Activated CD8-positive, alpha-beta T cell treated with anti-CD3 and anti-CD28 coated beads for 36 hours (primary cell): Measurements from ENCODE around the gene CCND2. TPM values are rescaled to one million over a fixed set of nuclear protein-coding genes. Genes with fewer than 3 reads are reported as not detected.

Experiments
- ATAC-seq: fragments of 200-7000 bp; cut with Tn5 transposase; one replicate; pipeline ENCODE4 v1.10.0; 2021; ENCODE audit warnings: mild to moderate bottlenecking, moderate library complexity
- CTCF ChIA-PET: fragments of 350-600 bp; sonication (Branson Sonifier 250); formaldehyde crosslinking; loops from one replicate; lab custom pipeline; 2021; ENCODE audit warnings: antibody characterized with exemption; lab: Charles Lee
- POLR2A ChIA-PET: fragments of 350-600 bp; sonication (Branson Sonifier 250); formaldehyde crosslinking; loops from one replicate; lab custom pipeline; 2021; ENCODE audit warnings: antibody characterized with exemption; lab: Charles Lee
- DNase-seq: peaks from one replicate; pipeline ENCODE4 v3.0.0-alpha.2; 2020
- H3K27ac Mint-ChIP-seq: one replicate; pipeline ENCODE4 v1.8.0; 2021; ENCODE audit warnings: mild to moderate bottlenecking, mixed read lengths
- H3K27me3 Mint-ChIP-seq: one replicate; pipeline ENCODE4 v1.8.0; 2021; ENCODE audit warnings: mixed read lengths
- H3K36me3 Mint-ChIP-seq: one replicate; pipeline ENCODE4 v1.8.0; 2021; ENCODE audit warnings: low read depth, mixed read lengths
- H3K4me1 Mint-ChIP-seq: one replicate; pipeline ENCODE4 v1.8.0; 2021; ENCODE audit warnings: low read depth, mixed read lengths
- H3K4me3 Mint-ChIP-seq: one replicate; pipeline ENCODE4 v1.8.0; 2021; ENCODE audit warnings: mild to moderate bottlenecking, moderate library complexity, mixed read lengths
- H3K9me3 Mint-ChIP-seq: one replicate; pipeline ENCODE4 v1.8.0; 2021; ENCODE audit warnings: mixed read lengths
- CTCF ChIP-seq: fragments of 200-600 bp; IDR thresholded peaks from one replicate; pipeline ENCODE4 v1.8.0; 2022; ENCODE audit warnings: antibody characterized with exemption, mild to moderate bottlenecking
- intact Hi-C: fragments of 100-400 bp; cut with micrococcal nuclease; formaldehyde crosslinking; loops from one replicate; pipeline ENCODE4 v1.10.0; 2022
- total RNA-seq, 2 experiments: library from RNA; stranded (reverse); gene quantifications; one replicate each; pipeline ENCODE4 v1.2.3, GENCODE V29; 2021

CCND2 gene
- total RNA-seq, 2 experiments from 2014 or later, result 617 to 639 TPM

DNA sequence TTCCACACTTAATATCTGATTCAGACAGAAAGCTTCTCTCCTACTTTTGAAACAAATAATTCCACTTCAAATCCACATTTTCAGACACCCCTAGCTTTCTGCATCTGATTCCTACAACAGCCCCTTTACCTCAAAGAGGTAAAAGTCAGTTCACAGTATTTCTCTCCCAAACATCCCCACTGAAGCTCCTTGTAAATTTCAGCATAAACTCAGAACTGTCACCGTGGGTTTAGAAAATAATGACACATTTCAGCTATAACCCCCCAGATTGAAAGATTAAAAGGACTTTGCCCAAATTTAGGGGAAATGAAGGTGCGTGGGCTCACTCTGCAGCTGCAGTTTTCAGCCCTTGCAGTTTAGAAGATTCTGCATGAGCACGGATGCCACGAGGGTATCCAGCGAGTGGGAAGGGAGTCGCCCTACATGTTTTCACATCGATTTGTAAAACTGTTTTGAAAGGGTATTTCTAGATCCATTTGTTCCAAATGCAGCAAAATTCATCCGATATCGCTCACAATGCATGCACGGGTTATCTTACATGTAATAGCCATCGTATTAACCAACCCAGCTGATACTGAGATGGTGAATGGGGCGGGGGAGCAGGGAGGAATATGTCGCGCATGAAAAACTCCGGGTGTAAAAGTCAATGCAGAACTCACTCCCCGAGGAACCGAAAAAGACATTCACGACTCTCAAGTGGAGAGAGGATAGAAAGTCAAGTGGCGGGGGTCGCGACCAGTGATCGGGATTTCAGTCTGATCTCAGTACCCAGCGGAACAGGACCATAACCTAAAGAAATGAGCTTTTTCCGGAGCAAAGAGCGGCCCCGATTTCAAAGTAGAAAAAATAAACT, 5.0 kb upstream of the CCND2 start:
- TF ChIP-seq CTCF, result no peak
- peaks cover 6% of the 10 kb centered on the region for H3K36me3 Mint-ChIP-seq
- H3K27me3 Mint-ChIP-seq, result no peaks in the 10 kb centered on the region
- peaks cover 19% of the 10 kb centered on the region for H3K4me1 Mint-ChIP-seq
- intact Hi-C loops, result loop anchor here (2.0 kb wide), 2 partner anchors 54 to 116 kb away; no protein-coding TSS in a partner anchor
- H3K9me3 Mint-ChIP-seq, result no peaks in the 10 kb centered on the region
- peak overlapping the region; percentile 98 for H3K27ac Mint-ChIP-seq
- ATAC-seq (no peak), DNase-seq (peak; percentile 61)
- ChIA-PET CTCF (interaction anchor here (0.9 to 3.1 kb wide), 19 partner anchors 9 to 383 kb away, joined by 3 to 17 read pairs (median 5); no protein-coding TSS in a partner anchor), POLR2A (interaction anchor here (0.5 to 17.2 kb wide), 25 partner anchors 9 to 242 kb away, joined by 3 to 375 read pairs (median 4); no protein-coding TSS in a partner anchor)
- H3K4me3 Mint-ChIP-seq, result peak overlapping the region; percentile 100

GRCh38 chr12:4269279-4269991, 4.1 kb upstream of the CCND2 start:
- intact Hi-C loops, result loop anchor here (2.0 kb wide), 2 partner anchors 55 to 117 kb away; no protein-coding TSS in a partner anchor
- ChIA-PET CTCF (interaction anchor here (0.8 to 3.1 kb wide), 12 partner anchors 8 to 384 kb away, joined by 3 to 16 read pairs (median 5); no protein-coding TSS in a partner anchor), POLR2A (interaction anchor here (0.5 to 17.2 kb wide), 19 partner anchors 8 to 163 kb away, joined by 3 to 375 read pairs (median 5); no protein-coding TSS in a partner anchor)
- H3K36me3 Mint-ChIP-seq, result peaks cover 10% of the 10 kb centered on the region
- H3K27ac Mint-ChIP-seq, result peak overlapping the region; percentile 99
- ATAC-seq (peak; percentile 22), DNase-seq (peak; percentile 96)
- H3K9me3 Mint-ChIP-seq, result no peaks in the 10 kb centered on the region
- peak; percentile 32 for TF ChIP-seq CTCF
- peaks cover 19% of the 10 kb centered on the region for H3K4me1 Mint-ChIP-seq
- no peaks in the 10 kb centered on the region for H3K27me3 Mint-ChIP-seq
- peak overlapping the region; percentile 100 for H3K4me3 Mint-ChIP-seq

- intact Hi-C loops, result loop anchor here (5.0 kb wide), 1 partner anchor 398 kb away; the partner anchor contains the start of gene PARP11
- peaks cover 19% of the 10 kb centered on the region for H3K4me1 Mint-ChIP-seq
Measured at GRCh38 chr12:4270016-4270830, 3.3 kb upstream of the CCND2 start.

More at GRCh38 chr12:4270016-4270830, 3.3 kb upstream of the CCND2 start:
- DNase-seq, result peak; percentile 62
- POLR2A ChIA-PET, result interaction anchor here (0.7 to 17.2 kb wide), 18 partner anchors 7 to 297 kb away, joined by 3 to 375 read pairs (median 6); no protein-coding TSS in a partner anchor
- CTCF ChIA-PET, result interaction anchor here (0.7 to 2.9 kb wide), 9 partner anchors 14 to 385 kb away, joined by 3 to 12 read pairs (median 4); no protein-coding TSS in a partner anchor
- H3K4me3 Mint-ChIP-seq, result peak overlapping the region; percentile 100
- H3K27ac Mint-ChIP-seq, result peak overlapping the region; percentile 99
- no peak for TF ChIP-seq CTCF
- H3K36me3 Mint-ChIP-seq, result peaks cover 18% of the 10 kb centered on the region
- H3K27me3 Mint-ChIP-seq, result no peaks in the 10 kb centered on the region
- no peaks in the 10 kb centered on the region for H3K9me3 Mint-ChIP-seq
- ATAC-seq, result no peak
